SK-N-SH treated with all-trans-retinoic acid at 6 μM for 48 hours (cell line): ENCODE data around the gene FUT1.

ENCODE experiments used
- ATAC-seq: fragments of 200-7000 bp; cut with Tn5 transposase; 3 replicates; pipeline ENCODE4 v1.9.1; 2020; ENCODE audit warnings: mild to moderate bottlenecking, moderate library complexity
- ARNTL ChIP-seq: fragments of 450-650 bp; formaldehyde crosslinking; IDR thresholded peaks from 2 replicates; pipeline ENCODE4 v1.5.0; 2020; ENCODE audit warnings: low read depth, mild to moderate bottlenecking, moderate library complexity, borderline replicate concordance
- BACH2 ChIP-seq: fragments of 250-450 bp; sonication (Bioruptor Pico); IDR thresholded peaks from 2 replicates; pipeline ENCODE4 v1.9.0; 2021; ENCODE audit warnings: mild to moderate bottlenecking, borderline replicate concordance
- CREB5 ChIP-seq: fragments of 250-450 bp; sonication (Bioruptor Pico); IDR thresholded peaks from 2 replicates; pipeline ENCODE4 v1.5.1; 2020; ENCODE audit warnings: low read depth, mild to moderate bottlenecking, moderate library complexity
- CSDC2 ChIP-seq: fragments of 250-450 bp; sonication (Bioruptor Pico); IDR thresholded peaks from 2 replicates; pipeline ENCODE4 v1.5.0; 2020; ENCODE audit warnings: mild to moderate bottlenecking, moderate library complexity
- CSRNP3 ChIP-seq: fragments of 250-450 bp; sonication (Bioruptor Pico); IDR thresholded peaks from 2 replicates; pipeline ENCODE4 v1.5.1; 2021; ENCODE audit warnings: mild to moderate bottlenecking, moderate library complexity
- ESRRG ChIP-seq: fragments of 250-450 bp; sonication (Bioruptor Pico); IDR thresholded peaks from 2 replicates; pipeline ENCODE4 v1.6.1; 2021; ENCODE audit warnings: mild to moderate bottlenecking
- GLIS3 ChIP-seq: fragments of 250-450 bp; sonication (Bioruptor Pico); IDR thresholded peaks from 2 replicates; pipeline ENCODE4 v1.5.0; 2020; ENCODE audit warnings: mild to moderate bottlenecking, moderate library complexity
- OSR1 ChIP-seq: fragments of 250-450 bp; sonication (Bioruptor Pico); IDR thresholded peaks from 2 replicates; pipeline ENCODE4 v1.8.0; 2022; ENCODE audit warnings: moderate library complexity, mild to moderate bottlenecking, inconsistent platforms
- PPARA ChIP-seq: fragments of 250-450 bp; sonication (Bioruptor Pico); IDR thresholded peaks from 2 replicates; pipeline ENCODE4 v1.5.0; 2020; ENCODE audit warnings: mild to moderate bottlenecking, borderline replicate concordance
- RARB ChIP-seq: fragments of 250-450 bp; sonication (Bioruptor Pico); IDR thresholded peaks from 2 replicates; pipeline ENCODE4 v1.8.0; 2021; ENCODE audit warnings: mild to moderate bottlenecking, moderate library complexity
- TCF4 ChIP-seq: fragments of 250-450 bp; sonication (Bioruptor Pico); IDR thresholded peaks from 2 replicates; pipeline ENCODE4 v1.8.0; 2021; ENCODE audit warnings: mild to moderate bottlenecking, moderate library complexity, borderline replicate concordance
- TOX ChIP-seq: fragments of 250-450 bp; sonication (Bioruptor Pico); IDR thresholded peaks from 2 replicates; pipeline ENCODE4 v1.8.0; 2021; ENCODE audit warnings: mild to moderate bottlenecking, moderate library complexity, borderline replicate concordance
- ZC3H10 ChIP-seq: fragments of 250-450 bp; sonication (Bioruptor Pico); IDR thresholded peaks from 2 replicates; pipeline ENCODE4 v1.5.1; 2021; ENCODE audit warnings: mild to moderate bottlenecking, moderate library complexity
- ZFP3 ChIP-seq: fragments of 250-450 bp; sonication (Bioruptor Pico); IDR thresholded peaks from 2 replicates; pipeline ENCODE4 v1.5.0; 2020; ENCODE audit warnings: mild to moderate bottlenecking, moderate library complexity
- ZNF565 ChIP-seq: fragments of 450-650 bp; formaldehyde crosslinking; conservative IDR thresholded peaks from 2 replicates; pipeline ENCODE4 v1.5.0; 2020; ENCODE audit warnings: low read depth, mild to moderate bottlenecking, moderate library complexity
- ZNF70 ChIP-seq: fragments of 450-650 bp; formaldehyde crosslinking; IDR thresholded peaks from 2 replicates; pipeline ENCODE4 v1.5.0; 2020; ENCODE audit warnings: mild to moderate bottlenecking, moderate library complexity
- ZNF8 ChIP-seq: fragments of 450-650 bp; formaldehyde crosslinking; IDR thresholded peaks from 2 replicates; pipeline ENCODE4 v1.5.0; 2020; ENCODE audit warnings: mild to moderate bottlenecking, moderate library complexity
- TF ChIP-seq, protein P1 (sequence below): fragments of 250-450 bp; sonication (Bioruptor Pico); IDR thresholded peaks from 2 replicates; pipeline ENCODE4 v1.5.0; 2020; ENCODE audit warnings: mild to moderate bottlenecking, moderate library complexity
- TF ChIP-seq, protein P2 (sequence below): fragments of 250-450 bp; sonication (Bioruptor Pico); IDR thresholded peaks from 2 replicates; pipeline ENCODE4 v1.8.0; 2020; ENCODE audit warnings: mild to moderate bottlenecking, moderate library complexity, borderline replicate concordance

The FUT1 gene

GRCh38 chr19:48752496-48753365 lies at the start of gene FUT1:
FUT1 (minus strand) TSS chr19:48752641; CDS start chr19:48751281, 1,360 bp downstream.
- TF ChIP-seq, protein P1, sequence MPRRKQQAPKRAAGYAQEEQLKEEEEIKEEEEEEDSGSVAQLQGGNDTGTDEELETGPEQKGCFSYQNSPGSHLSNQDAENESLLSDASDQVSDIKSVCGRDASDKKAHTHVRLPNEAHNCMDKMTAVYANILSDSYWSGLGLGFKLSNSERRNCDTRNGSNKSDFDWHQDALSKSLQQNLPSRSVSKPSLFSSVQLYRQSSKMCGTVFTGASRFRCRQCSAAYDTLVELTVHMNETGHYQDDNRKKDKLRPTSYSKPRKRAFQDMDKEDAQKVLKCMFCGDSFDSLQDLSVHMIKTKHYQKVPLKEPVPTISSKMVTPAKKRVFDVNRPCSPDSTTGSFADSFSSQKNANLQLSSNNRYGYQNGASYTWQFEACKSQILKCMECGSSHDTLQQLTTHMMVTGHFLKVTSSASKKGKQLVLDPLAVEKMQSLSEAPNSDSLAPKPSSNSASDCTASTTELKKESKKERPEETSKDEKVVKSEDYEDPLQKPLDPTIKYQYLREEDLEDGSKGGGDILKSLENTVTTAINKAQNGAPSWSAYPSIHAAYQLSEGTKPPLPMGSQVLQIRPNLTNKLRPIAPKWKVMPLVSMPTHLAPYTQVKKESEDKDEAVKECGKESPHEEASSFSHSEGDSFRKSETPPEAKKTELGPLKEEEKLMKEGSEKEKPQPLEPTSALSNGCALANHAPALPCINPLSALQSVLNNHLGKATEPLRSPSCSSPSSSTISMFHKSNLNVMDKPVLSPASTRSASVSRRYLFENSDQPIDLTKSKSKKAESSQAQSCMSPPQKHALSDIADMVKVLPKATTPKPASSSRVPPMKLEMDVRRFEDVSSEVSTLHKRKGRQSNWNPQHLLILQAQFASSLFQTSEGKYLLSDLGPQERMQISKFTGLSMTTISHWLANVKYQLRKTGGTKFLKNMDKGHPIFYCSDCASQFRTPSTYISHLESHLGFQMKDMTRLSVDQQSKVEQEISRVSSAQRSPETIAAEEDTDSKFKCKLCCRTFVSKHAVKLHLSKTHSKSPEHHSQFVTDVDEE (CRISPR knock-in tag) = no peak
- no peak for TF ChIP-seq TCF4 (CRISPR knock-in tag)
- TF ChIP-seq, protein P2, sequence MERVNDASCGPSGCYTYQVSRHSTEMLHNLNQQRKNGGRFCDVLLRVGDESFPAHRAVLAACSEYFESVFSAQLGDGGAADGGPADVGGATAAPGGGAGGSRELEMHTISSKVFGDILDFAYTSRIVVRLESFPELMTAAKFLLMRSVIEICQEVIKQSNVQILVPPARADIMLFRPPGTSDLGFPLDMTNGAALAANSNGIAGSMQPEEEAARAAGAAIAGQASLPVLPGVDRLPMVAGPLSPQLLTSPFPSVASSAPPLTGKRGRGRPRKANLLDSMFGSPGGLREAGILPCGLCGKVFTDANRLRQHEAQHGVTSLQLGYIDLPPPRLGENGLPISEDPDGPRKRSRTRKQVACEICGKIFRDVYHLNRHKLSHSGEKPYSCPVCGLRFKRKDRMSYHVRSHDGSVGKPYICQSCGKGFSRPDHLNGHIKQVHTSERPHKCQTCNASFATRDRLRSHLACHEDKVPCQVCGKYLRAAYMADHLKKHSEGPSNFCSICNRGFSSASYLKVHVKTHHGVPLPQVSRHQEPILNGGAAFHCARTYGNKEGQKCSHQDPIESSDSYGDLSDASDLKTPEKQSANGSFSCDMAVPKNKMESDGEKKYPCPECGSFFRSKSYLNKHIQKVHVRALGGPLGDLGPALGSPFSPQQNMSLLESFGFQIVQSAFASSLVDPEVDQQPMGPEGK (CRISPR knock-in tag) = no peak
- no peak for TF ChIP-seq TOX
- TF ChIP-seq PPARA (CRISPR knock-in tag) = no peak
- no peak for TF ChIP-seq GLIS3 (CRISPR knock-in tag)
- TF ChIP-seq ZNF70 = no peak
- no peak for TF ChIP-seq CSDC2 (CRISPR knock-in tag)
- TF ChIP-seq RARB (CRISPR knock-in tag) = no peak
- TF ChIP-seq ZNF565 (CRISPR knock-in tag) = no peak
- no peak for TF ChIP-seq BACH2 (CRISPR knock-in tag)
- TF ChIP-seq ZC3H10 (CRISPR knock-in tag) = no peak
- no peak for TF ChIP-seq OSR1
- TF ChIP-seq CREB5 (CRISPR knock-in tag) = no peak
- no peak for TF ChIP-seq ZFP3
- peak; percentile 82 for ATAC-seq

DNA sequence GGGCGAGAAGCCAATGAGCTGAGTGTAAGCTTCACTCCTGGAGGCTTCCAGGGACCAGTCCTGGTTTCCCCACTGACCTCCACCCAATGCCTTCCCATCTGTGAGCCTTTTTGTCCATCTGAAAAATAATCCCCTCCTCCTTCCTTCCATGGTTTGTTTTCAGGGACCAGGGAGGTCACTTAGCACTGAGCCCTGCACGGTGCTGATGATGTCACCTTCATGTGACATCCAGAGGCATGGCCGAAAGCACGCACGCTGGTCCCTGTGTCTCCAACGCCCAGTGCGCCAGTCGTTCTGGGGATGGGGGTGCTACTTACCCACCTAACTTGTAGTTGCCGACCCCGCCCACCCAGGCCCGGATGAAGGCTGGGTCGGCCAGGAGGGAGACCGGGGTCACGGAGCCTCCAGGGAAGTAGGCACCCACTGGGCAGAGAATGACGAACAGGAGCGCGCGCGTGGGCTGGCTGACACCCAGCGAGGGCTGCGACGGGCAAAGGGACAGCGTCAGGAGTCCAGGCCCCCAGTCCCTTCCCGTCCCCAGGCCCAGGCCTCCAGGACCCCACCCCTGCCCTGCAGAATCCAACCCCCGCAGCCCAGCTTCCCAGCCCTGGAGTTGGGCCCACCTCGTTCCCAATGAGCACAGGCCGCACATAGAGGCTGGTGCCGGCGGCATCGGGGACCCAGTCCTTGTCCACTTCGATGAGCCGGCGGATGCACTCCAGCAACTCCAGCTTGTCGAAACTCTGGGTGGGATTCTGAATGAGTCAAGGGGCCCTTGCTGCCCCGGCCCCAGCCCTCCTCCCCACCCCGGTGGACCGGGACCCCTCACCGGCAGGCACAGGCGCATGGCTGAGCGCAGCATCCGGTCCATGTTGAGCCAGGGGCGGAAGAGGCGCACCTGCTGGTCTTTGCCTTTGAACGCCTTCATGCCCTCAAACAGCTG lies 47.2 kb upstream of the FUT1 start:
- TF ChIP-seq, protein P1 (CRISPR knock-in tag) = no peak
- TF ChIP-seq OSR1 (no peak), TOX (no peak), CSDC2 (CRISPR knock-in tag) (no peak), ZC3H10 (CRISPR knock-in tag) (no peak), ZNF8 (no peak), BACH2 (CRISPR knock-in tag) (no peak), PPARA (CRISPR knock-in tag) (no peak), ARNTL (CRISPR knock-in tag) (no peak), ESRRG (no peak), CSRNP3 (CRISPR knock-in tag) (no peak), ZNF565 (CRISPR knock-in tag) (no peak), CREB5 (CRISPR knock-in tag) (no peak)
- TF ChIP-seq, protein P2 (CRISPR knock-in tag) = no peak
- no peak for ATAC-seq
